ENCODE measurements around the gene C10orf143. TPM values are rescaled to one million over a fixed set of nuclear protein-coding genes. Genes with fewer than 3 reads are reported as not detected.
A peak's percentile ranks its signal among the peaks of the same experiment; 100 is the strongest.

C10orf143 gene
- total and polyA plus RNA-seq, 4 donors = 3.0 to 9.0 (median 4.8) TPM

GRCh38 chr10:130016095-130016494 lies 94.5 kb downstream of the C10orf143 start:
- WGBS, 2 donors = 89 to 92% methylated on average over 3 of the region's 3 CpGs
- no peak for ATAC-seq (ENCODE audit: insufficient read depth, low FRiP score)
- H3K4me1 ChIP-seq (ENCODE audit: control insufficient read depth in 5 of 5, insufficient read depth in 5 of 5, low read length in 5 of 5) = peaks cover 0 to 10% (median 0%) of the 10 kb centered on the region in 5 donors

DNA sequence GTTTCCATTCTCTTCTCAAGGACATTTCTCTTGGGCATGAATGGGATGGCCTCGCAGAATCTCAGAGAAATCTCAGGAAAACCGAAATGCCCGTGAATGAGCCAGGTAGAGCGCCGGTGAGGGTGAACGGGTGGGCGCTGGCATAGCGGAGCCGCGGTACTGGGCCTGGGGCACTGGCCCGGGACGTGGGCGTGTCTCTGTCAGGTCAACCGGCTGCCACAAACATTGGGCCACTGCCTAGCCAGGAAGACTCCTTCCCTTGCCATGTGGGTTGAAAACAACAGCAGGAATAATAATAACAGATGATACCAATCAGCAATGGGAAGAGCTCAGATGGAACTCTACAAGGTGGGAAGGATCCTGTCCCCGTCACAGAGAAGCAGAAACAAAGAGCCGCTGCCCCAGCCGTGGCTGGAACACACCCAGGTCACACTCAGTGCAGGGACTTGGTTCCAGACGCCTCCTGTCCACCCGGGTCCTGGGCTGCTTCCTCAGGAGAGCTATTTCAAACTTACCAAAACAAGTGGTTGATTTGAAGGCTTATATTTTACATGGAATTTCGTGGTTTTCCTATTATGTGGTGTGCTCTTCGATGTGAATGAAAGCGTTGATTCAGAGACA lies 95.4 kb downstream of the C10orf143 start:
- H3K27me3 ChIP-seq (ENCODE audit: control insufficient read depth in 3 of 3, insufficient read depth in 3 of 3, low read length in 2 of 3) = peaks cover 0 to 4% (median 0%) of the 10 kb centered on the region in 3 donors

More at GRCh38 chr10:130016095-130016494, 94.5 kb downstream of the C10orf143 start:
- TF ChIP-seq CTCF (IDR thresholded peaks at IDR 0.05; ENCODE audit: control extremely low read depth, extremely low read depth) = no peak
- Histone ChIP-seq H3K27me3 (ENCODE audit: control insufficient read depth in 3 of 3, insufficient read depth in 3 of 3, low read length in 2 of 3) (peaks cover 0 to 4% (median 0%) of the 10 kb centered on the region in 3 donors), H3K36me3 (ENCODE audit: control insufficient read depth in 4 of 4, insufficient read depth in 4 of 4, low read length in 4 of 4) (no peaks in the 10 kb centered on the region), H3K9me3 (ENCODE audit: control insufficient read depth in 4 of 4, insufficient read depth in 3 of 4, low read length in 3 of 4) (peaks cover 0 to 2% (median 0%) of the 10 kb centered on the region in 4 donors), H3K4me3 (no peak overlapping the region), H3K9ac (ENCODE audit: insufficient read depth in 1 of 2, low read length in 2 of 2) (no peak overlapping the region), H3K27ac (ENCODE audit: low read depth in 1 of 2, low read length in 1 of 2) (no peak overlapping the region)
- DNase-seq = no peak

DNA sequence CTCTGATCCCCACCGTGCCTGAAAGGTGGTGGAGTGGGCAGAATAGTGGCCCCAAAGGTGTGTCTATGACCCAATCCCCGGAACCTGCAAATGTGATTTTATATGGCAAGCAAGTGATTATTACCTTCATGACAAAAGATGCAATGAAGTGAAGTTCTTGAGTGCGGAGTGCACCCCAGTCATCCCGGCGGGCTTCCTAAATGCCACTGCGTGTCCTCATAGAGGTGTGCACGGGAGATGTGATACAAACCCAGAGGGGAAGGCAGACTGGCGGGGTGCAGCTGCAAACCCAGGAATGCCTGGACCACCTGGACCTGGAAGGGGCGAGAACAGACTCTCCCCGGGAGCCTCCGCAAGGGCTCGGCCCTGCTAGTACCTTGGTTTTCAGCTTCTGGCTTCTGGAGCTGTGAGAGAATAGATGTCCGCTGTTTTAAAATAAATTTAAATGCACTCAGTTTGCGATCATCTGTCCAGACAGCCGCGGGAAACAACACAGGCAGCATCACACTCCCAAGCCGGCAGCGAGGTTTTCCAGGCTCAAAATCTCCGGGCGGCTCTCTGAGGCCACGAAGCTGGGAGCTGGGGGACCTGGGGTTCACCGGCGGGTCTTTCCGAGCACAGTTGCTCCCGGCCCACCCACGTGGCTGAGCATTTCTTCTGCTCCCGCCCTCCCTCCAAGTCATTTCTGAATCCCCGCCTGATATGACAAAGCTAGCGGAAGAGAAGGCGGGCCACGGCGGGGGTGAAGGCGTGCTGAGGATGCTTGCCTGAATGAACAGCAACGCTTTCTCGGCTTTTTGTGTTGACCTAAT lies 96.2 kb downstream of the C10orf143 start:
- H3K36me3 ChIP-seq (ENCODE audit: control insufficient read depth in 4 of 4, insufficient read depth in 4 of 4, low read length in 4 of 4) = no peaks in the 10 kb centered on the region
- no peak for ATAC-seq (ENCODE audit: insufficient read depth, low FRiP score)
- DNase-seq = peak; percentile 66 to 77 (median 67)
- no peak for TF ChIP-seq CTCF (IDR thresholded peaks at IDR 0.05; ENCODE audit: control extremely low read depth, extremely low read depth)
- no peak overlapping the region for H3K9ac ChIP-seq (ENCODE audit: insufficient read depth in 1 of 2, low read length in 2 of 2)
- H3K4me3 ChIP-seq = no peak overlapping the region
- WGBS, 2 donors = 74 to 84% methylated on average over 35 of the region's 35 CpGs
- no peak overlapping the region for H3K27ac ChIP-seq (ENCODE audit: low read depth in 1 of 2, low read length in 1 of 2)
- H3K27me3 ChIP-seq (ENCODE audit: control insufficient read depth in 3 of 3, insufficient read depth in 3 of 3, low read length in 2 of 3) = peaks cover 0 to 4% (median 0%) of the 10 kb centered on the region in 3 donors
- H3K4me1 ChIP-seq (ENCODE audit: control insufficient read depth in 5 of 5, insufficient read depth in 5 of 5, low read length in 5 of 5) = peaks cover 0 to 10% (median 0%) of the 10 kb centered on the region in 5 donors
- H3K9me3 ChIP-seq (ENCODE audit: control insufficient read depth in 4 of 4, insufficient read depth in 3 of 4, low read length in 3 of 4) = peaks cover 0 to 2% (median 0%) of the 10 kb centered on the region in 4 donors

More for the DNA sequence above, 95.4 kb downstream of the C10orf143 start:
- Histone ChIP-seq H3K9me3 (ENCODE audit: control insufficient read depth in 4 of 4, insufficient read depth in 3 of 4, low read length in 3 of 4) (peaks cover 0 to 2% (median 0%) of the 10 kb centered on the region in 4 donors), H3K9ac (ENCODE audit: insufficient read depth in 1 of 2, low read length in 2 of 2) (no peak overlapping the region), H3K27ac (ENCODE audit: low read depth in 1 of 2, low read length in 1 of 2) (no peak overlapping the region), H3K36me3 (ENCODE audit: control insufficient read depth in 4 of 4, insufficient read depth in 4 of 4, low read length in 4 of 4) (no peaks in the 10 kb centered on the region), H3K4me3 (no peak overlapping the region), H3K4me1 (ENCODE audit: control insufficient read depth in 5 of 5, insufficient read depth in 5 of 5, low read length in 5 of 5) (peaks cover 0 to 10% (median 0%) of the 10 kb centered on the region in 5 donors)
- no peak for ATAC-seq (ENCODE audit: insufficient read depth, low FRiP score)
- 83 to 87% methylated on average over 22 of the region's 22 CpGs for WGBS, 2 donors
- DNase-seq = no peak
- TF ChIP-seq CTCF (IDR thresholded peaks at IDR 0.05; ENCODE audit: control extremely low read depth, extremely low read depth) = no peak

Other genes with a start within 250 kb of the C10orf143 start
- 1 to 10 TPM in 1 of 2 donors, not detected in 1; 1.1 TPM for gene EBF3, start 146.6 kb downstream of the C10orf143 start, total RNA-seq
- gene EBF3, start 146.6 kb downstream of the C10orf143 start, polyA plus RNA-seq = under 1 TPM; 0.06 to 0.08 TPM
- gene GLRX3, start 25.6 kb upstream of the C10orf143 start, total RNA-seq = 10 to 100 TPM; 37.6 to 71.1 TPM
- gene GLRX3, start 25.6 kb upstream of the C10orf143 start, polyA plus RNA-seq = 10 to 100 TPM; 51.2 to 63.8 TPM